ENCODE data around the gene MED13L.

The MED13L gene

DNA sequence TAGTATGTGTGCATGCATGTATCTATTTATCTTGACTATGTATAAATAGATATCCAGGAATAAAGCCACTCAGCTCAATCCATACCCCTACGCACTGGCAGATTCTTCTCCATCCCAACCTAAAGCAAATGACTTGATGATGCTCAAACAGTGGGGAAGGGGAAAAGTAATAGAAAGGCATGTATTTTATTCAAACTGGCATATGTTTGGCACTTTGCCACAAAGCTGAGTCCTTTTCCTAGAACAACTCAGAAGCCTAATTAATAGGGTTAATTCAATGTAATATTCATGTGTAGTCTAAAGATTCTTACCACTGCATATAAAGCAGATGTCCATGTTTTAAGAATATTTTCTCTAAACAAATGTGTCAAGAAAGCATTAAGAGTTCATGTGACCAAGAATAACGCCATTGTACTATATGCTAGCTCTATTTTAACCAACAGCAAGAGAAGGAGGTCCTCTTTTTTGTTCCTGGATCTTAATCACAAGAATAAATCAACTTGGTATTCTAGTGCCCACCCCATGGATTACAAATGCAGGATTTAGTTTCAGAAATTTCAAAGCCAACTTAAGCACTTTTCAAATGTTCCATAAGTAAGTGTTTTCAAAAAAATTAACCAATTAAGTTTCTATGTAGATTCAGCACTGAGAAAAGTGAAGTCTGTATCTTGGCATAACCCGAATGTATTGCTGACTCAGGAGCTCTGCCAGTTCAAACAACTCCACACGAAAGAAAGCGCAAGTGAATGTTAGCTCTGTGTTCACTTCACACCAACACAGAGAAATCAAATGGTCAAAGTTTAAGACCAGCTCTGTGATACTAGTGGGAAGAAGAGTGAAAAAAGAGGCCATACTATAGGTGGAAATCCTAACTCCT lies 233.6 kb downstream of the MED13L start:
- no peak overlapping the region for H2AFZ ChIP-seq (ENCODE audit: low read depth, low read length)
- peaks cover 31% of the 10 kb centered on the region; the same call in 1 of the 2 replicates for H4K20me1 ChIP-seq (ENCODE audit: insufficient read depth, low read length)
- no peak overlapping the region for H3K4me2 ChIP-seq (ENCODE audit: insufficient read depth, low read length)
- H3K79me2 ChIP-seq (ENCODE audit: insufficient read depth, low read length), result peaks cover 92% of the 10 kb centered on the region
- H3K27me3 ChIP-seq (ENCODE audit: insufficient read depth, low read length, poor library complexity), result no peaks in the 10 kb centered on the region
- no peaks in the 10 kb centered on the region for H3K4me1 ChIP-seq (ENCODE audit: insufficient read depth, low read length)
- no peak overlapping the region for H3K9ac ChIP-seq (ENCODE audit: low read depth, low read length)
- TF ChIP-seq, protein P1, sequence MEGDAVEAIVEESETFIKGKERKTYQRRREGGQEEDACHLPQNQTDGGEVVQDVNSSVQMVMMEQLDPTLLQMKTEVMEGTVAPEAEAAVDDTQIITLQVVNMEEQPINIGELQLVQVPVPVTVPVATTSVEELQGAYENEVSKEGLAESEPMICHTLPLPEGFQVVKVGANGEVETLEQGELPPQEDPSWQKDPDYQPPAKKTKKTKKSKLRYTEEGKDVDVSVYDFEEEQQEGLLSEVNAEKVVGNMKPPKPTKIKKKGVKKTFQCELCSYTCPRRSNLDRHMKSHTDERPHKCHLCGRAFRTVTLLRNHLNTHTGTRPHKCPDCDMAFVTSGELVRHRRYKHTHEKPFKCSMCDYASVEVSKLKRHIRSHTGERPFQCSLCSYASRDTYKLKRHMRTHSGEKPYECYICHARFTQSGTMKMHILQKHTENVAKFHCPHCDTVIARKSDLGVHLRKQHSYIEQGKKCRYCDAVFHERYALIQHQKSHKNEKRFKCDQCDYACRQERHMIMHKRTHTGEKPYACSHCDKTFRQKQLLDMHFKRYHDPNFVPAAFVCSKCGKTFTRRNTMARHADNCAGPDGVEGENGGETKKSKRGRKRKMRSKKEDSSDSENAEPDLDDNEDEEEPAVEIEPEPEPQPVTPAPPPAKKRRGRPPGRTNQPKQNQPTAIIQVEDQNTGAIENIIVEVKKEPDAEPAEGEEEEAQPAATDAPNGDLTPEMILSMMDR (IDR thresholded peaks at IDR 0.05; ENCODE audit: borderline replicate concordance, extremely low read depth, low read length, poor library complexity, severe bottlenecking), result no peak
- TF ChIP-seq EZH2 (IDR thresholded peaks at IDR 0.05; ENCODE audit: borderline replicate concordance, low read depth, low read length, severe bottlenecking), result no peak
- no peak overlapping the region for H3K27ac ChIP-seq (ENCODE audit: low read length)
- H3K36me3 ChIP-seq (ENCODE audit: insufficient read depth, low read length), result 0 out of 2 replicates have a peak, but pooled peaks cover 5% of the 10 kb centered on the region
- no peak for ATAC-seq (ENCODE audit: insufficient read depth, low read depth)
- H3K9me3 ChIP-seq (ENCODE audit: insufficient read depth, low read length, severe bottlenecking), result no peaks in the 10 kb centered on the region
- no peak for DNase-seq
- H3K4me3 ChIP-seq (ENCODE audit: low read depth in 1 of 2, low read length in 2 of 2), result no peak overlapping the region

DNA sequence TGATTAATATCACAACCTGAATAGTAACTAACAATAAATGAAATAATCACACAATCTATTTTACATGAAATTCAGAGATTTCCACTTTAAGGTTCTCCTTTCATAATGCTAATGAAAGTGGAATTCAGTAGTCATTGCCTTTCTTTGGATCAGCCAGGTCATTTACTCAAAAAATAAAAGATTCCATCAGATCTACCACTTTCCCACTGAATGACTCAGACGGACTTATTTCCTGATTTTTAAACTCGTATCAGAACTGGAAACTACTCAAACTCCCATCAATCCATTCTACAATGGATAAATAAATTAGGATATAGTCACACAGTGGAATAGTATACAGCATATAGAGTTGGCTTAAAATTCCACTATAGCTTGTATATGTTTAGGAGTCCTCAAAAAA lies 237.1 kb downstream of the MED13L start:
- Histone ChIP-seq H3K9me3 (ENCODE audit: insufficient read depth, low read length, severe bottlenecking) (no peaks in the 10 kb centered on the region), H3K4me2 (ENCODE audit: insufficient read depth, low read length) (no peak overlapping the region), H4K20me1 (ENCODE audit: insufficient read depth, low read length) (peaks cover 33% of the 10 kb centered on the region; the same call in 1 of the 2 replicates), H3K4me1 (ENCODE audit: insufficient read depth, low read length) (no peaks in the 10 kb centered on the region), H3K4me3 (ENCODE audit: low read depth in 1 of 2, low read length in 2 of 2) (no peak overlapping the region), H3K27ac (ENCODE audit: low read length) (no peak overlapping the region), H2AFZ (ENCODE audit: low read depth, low read length) (no peak overlapping the region), H3K36me3 (ENCODE audit: insufficient read depth, low read length) (0 out of 2 replicates have a peak, but pooled peaks cover 5% of the 10 kb centered on the region), H3K79me2 (ENCODE audit: insufficient read depth, low read length) (peaks cover 97% of the 10 kb centered on the region), H3K27me3 (ENCODE audit: insufficient read depth, low read length, poor library complexity) (no peaks in the 10 kb centered on the region), H3K9ac (ENCODE audit: low read depth, low read length) (no peak overlapping the region)
- TF ChIP-seq EZH2 (IDR thresholded peaks at IDR 0.05; ENCODE audit: borderline replicate concordance, low read depth, low read length, severe bottlenecking), result no peak
- TF ChIP-seq, protein P1 (IDR thresholded peaks at IDR 0.05; ENCODE audit: borderline replicate concordance, extremely low read depth, low read length, poor library complexity, severe bottlenecking), result no peak
- DNase-seq (no peak), ATAC-seq (ENCODE audit: insufficient read depth, low read depth) (no peak)

DNA sequence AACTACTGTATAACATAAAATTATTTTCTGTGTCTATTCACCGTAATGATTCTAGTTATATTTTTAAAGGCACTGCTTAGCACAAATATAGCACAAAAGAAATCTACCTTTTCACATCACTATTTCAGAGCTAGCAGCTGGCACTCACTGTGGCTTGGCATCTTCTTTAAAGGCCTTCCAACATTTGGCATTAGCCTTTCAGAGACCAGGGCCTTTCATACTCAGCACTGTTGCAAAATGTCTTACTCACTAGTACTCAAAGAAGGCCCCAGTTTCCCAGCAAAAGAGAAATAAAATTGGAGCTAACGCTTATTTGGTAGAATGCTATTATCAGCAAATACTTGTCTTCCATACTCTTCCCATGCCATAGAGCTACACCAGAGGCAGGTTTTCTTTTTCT lies 238.4 kb downstream of the MED13L start:
- ATAC-seq (ENCODE audit: insufficient read depth, low read depth), result no peak
- Histone ChIP-seq H4K20me1 (ENCODE audit: insufficient read depth, low read length) (peaks cover 36% of the 10 kb centered on the region), H3K4me1 (ENCODE audit: insufficient read depth, low read length) (no peaks in the 10 kb centered on the region), H2AFZ (ENCODE audit: low read depth, low read length) (no peak overlapping the region), H3K9ac (ENCODE audit: low read depth, low read length) (no peak overlapping the region), H3K27me3 (ENCODE audit: insufficient read depth, low read length, poor library complexity) (no peaks in the 10 kb centered on the region), H3K79me2 (ENCODE audit: insufficient read depth, low read length) (peaks cover 94% of the 10 kb centered on the region), H3K4me2 (ENCODE audit: insufficient read depth, low read length) (no peak overlapping the region), H3K4me3 (ENCODE audit: low read depth in 1 of 2, low read length in 2 of 2) (no peak overlapping the region), H3K27ac (ENCODE audit: low read length) (no peak overlapping the region), H3K9me3 (ENCODE audit: insufficient read depth, low read length, severe bottlenecking) (no peaks in the 10 kb centered on the region), H3K36me3 (ENCODE audit: insufficient read depth, low read length) (0 out of 2 replicates have a peak, but pooled peaks cover 5% of the 10 kb centered on the region)
- no peak for DNase-seq
- TF ChIP-seq, protein P1 (IDR thresholded peaks at IDR 0.05; ENCODE audit: borderline replicate concordance, extremely low read depth, low read length, poor library complexity, severe bottlenecking), result no peak
- no peak for TF ChIP-seq EZH2 (IDR thresholded peaks at IDR 0.05; ENCODE audit: borderline replicate concordance, low read depth, low read length, severe bottlenecking)

Measured in DND-41 (cell line).